GM20431 (cell line): ENCODE data around the gene PHC1.
"Not testable (repeated sequence)": the region's sequence is repeated elsewhere in the genome, so short reads cannot be mapped to it uniquely, and the experiment has no call there.

Experiments used
- in situ Hi-C: fragments of 300-500 bp; cut with MseI, MboI; formaldehyde crosslinking; loops from one replicate; pipeline ENCODE4 v1.15.0; 2020; ENCODE audit warnings: low sequenced_read_pairs; ENCODE audit not compliant: unreplicated experiment

PHC1 gene

DNA sequence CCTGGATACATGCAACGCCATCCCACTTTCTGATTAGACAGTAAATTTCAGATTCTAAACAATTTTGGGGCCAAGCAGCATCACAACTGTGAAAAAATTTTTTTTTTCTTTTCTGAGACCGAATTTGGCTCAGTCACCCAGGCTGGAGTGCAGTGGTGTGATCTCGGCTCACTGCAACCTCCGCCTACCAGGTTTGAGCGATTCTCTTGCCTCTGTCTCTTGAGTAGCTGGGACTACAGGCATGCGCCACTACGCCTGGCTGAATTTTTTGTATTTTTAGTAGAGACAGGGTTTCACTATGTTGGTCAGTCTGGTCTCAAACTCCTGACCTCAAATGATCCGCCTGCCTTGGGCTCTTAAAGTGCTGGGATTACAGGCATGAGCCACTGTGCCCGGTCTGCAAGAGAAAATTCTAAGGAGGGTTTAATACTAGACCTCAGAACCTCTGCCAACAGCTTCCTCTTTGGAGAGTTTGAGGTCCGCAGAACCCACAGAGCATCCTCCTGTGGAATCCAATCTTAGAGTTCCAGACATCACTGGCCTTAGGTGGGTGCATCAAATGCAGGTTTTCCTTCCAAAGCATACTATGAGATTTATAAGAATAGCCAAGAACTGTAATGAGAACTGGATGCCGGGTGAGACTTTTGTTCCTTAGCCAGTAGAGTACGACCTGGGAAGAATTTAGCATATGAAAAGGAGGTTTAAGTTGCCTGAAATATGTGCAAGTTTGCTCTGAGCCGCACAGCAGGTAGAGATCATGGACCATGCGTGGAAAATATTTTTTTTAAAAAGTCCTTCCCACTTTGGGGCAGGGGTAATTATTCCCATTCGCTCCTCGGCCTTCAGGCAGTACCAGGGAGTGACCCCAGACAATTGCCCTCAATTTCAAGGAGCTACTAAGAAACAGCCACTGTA is 7.8 kb upstream of the PHC1 start:
- in situ Hi-C loops = loop anchor here (25.0 kb wide), 1 partner anchor 131 kb away; no protein-coding TSS in a partner anchor

DNA sequence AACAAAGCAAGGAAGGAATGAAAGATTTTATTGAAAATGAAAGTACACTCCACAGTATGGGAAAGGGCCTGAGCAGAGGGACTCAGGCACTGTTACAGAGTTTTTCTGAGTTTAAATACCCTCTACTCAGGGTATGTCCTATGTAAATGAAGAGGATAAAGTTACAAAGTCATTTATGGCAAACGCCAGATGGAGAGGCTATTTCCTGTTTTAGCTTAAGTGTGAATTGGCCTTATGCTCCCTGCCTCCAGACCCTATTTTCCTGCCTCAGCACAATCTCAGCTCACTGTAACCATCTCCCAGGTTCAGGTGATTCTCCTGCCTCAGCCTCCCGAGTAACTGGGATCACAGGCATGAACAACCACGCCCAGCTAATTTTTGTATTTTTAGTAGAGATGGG is 6.8 kb upstream of the PHC1 start:
- in situ Hi-C loops = loop anchor here (25.0 kb wide), 1 partner anchor 130 kb away; no protein-coding TSS in a partner anchor

DNA sequence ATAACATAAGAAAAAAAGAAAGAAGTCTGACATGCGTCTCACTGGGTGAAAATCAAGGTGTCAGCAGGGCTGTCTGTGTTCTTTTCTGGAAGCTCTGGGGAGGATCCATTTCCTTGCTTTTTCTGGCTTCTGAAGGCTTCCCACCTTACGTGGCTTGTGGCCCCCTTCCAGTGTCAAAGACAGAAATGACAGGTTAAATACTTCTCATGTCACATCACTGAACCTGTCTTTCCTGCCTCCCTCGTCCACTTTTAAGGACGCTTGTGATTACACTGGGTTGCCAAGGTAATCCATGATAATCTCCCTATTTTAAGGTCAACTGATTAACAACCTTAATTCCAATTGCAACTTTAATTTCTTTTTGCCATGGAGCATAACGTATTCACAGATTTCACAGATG is 4.6 kb upstream of the PHC1 start:
- in situ Hi-C loops = loop anchor here (25.0 kb wide), 1 partner anchor 128 kb away; no protein-coding TSS in a partner anchor

DNA sequence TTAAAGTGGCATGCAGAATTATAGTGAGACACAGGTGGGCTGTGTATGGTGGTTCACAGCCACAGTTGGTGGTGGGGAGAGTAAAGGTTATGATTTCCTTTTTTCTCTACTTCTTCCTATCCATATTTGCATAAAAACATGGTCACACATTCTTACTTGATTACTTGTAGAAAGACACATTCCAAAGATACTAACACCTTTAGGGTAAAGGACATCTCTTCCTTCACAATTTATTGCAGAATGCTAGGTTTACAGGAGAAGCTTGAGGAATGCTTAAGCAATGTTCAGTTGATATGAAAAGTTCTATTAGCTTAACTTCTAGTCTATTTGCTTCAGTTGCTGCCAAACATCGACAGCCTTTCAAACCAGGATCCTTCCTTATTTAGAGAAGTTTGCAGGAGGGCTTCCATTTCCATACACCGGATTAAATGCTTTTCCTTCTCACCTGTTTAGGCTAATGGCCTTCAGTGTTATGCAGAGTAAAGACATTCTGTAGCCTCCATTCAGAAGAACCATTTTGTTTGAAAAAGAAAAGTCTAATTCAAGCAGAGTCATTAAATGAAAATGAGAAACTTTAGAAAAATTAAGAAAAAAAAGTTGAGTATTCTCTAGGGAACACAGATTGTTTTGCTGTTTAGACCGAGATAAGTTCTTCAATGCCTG is 2.6 kb upstream of the PHC1 start:
- in situ Hi-C loops = loop anchor here (25.0 kb wide), 1 partner anchor 126 kb away; no protein-coding TSS in a partner anchor

DNA sequence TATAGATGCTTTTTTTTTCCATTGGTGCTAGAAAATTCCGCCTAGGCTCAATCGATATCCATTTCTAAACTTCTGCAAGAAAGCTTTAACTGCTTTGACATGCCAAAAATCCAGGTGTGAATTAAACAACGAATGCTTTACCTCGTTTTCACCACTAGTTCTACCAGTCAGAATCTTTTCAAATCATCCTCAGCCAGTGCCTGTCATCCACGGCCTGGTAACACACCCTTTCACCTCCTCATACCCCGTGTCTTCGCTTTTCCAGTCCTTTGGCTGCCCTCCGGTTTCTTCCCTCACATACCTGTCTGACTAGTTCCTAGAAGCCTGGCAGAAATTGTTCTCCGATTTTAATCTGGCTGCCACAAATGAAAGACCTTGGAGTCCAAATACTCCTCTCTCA is 1.4 kb upstream of the PHC1 start:
- in situ Hi-C loops = loop anchor here (25.0 kb wide), 1 partner anchor 124 kb away; no protein-coding TSS in a partner anchor

DNA sequence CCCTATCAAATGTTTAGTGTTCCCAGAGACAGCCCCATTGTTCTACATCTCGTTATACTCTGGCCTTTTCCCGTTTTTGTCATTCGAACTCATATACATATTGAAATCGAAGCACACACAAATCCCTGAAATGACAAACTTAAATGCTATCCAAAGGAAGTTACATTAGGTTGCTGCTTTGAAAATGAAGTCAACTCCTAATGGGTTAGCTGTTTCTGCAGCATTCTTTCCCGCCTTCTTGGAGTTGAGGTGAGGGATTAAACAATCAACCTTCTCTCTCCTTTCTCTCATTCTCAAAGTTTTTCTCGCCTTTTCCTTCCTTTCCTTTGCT is 642 bp upstream of the PHC1 start:
- in situ Hi-C loops = loop anchor here (25.0 kb wide), 1 partner anchor 124 kb away; no protein-coding TSS in a partner anchor

DNA sequence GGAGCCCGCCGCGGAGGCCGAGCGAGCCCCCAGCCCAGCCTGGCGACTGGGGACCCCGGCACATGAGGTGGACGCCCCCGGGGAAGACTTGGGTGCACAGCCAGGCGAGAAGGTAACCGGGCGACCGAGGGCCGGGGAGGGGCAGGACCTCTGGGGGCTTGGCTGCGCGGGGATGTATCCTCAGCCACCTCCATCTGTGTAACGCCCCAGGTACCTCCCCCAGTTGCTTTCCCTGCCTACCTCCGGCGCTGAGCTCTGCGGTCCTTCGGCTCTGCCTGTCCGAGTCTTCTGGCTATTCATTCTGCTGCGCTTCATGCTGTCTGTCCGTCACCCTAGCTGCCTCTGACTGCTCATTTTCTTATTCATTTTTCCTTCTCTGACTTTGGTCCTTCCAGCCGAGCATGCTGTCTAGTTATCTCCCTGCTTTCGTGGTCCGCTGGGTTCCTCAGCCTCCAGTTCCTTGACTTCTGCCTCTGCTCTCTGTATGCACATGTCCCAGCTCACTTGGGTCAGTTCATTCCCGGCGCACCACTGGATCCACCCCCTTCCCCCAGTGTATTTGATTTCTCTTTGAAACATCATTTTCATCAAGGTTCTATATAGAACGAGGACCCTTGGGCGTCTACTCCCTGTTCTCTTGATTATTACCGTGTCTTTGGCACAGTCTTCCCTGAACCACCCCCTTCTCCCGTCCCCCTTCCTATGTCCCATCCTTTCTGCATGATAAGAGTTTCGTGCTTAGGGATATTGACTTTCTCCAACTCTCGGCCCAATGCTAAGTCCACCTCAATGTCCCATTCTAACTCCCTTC is 612 bp downstream of the PHC1 start:
- in situ Hi-C loops = loop anchor here (25.0 kb wide), 1 partner anchor 122 kb away; no protein-coding TSS in a partner anchor

DNA sequence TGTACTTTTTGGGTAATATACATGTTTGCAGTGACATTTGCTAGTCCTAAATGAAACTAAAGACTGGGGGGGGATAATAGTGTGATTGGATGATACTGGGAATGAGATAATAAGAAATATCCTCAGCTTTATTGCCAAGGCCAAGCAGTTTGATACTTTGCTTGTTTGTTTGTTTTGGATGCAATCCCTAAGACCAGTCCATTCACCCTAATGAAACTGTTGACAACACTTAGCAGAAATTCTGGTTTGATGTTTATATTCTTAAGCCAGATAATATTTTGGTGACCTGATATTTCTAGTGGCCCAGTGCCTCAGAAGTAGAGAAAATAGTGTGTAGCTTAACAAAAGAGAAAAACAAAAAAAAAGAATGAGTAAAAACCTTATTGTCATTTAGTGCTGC is 1.8 kb downstream of the PHC1 start:
- in situ Hi-C loops = loop anchor here (25.0 kb wide), 1 partner anchor 121 kb away; no protein-coding TSS in a partner anchor

DNA sequence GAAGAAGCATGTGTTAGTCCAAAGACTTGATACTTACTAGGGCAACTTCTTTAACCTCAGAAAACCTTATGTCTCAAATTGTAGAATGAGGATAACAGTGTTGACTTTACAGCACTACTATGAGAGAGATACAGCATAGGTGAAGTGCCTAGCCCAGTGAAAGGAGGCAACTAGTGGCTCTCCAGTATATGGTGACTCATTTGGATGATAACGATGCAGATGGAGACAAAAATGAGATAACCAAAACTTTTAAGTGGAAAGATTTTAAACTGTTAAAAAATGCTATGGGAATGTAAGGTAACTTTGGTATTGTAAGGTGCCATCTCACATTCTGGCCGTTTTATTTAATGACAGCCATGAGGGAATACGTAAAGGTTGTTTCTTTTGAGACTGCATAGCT is 2.7 kb downstream of the PHC1 start:
- in situ Hi-C loops = loop anchor here (25.0 kb wide), 1 partner anchor 120 kb away; no protein-coding TSS in a partner anchor

DNA sequence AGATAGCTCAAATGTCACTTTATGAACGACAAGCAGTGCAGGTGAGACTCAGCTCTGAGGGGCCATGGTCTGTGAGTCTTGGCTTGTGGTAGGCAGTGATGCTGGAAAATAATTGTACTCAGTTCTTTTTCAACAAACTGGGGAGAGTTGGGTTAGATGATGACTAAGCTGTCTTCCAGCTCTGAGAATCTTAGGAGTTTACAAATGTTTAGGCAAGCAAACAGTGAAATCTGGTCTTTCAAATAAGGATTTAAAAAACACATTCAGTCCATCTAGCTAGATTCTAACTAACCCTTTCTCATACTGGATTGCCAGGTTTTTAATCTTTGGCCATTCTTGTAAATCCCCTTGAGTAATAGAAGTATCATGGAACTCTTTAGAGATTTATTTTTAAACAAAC is 3.4 kb downstream of the PHC1 start:
- in situ Hi-C loops = loop anchor here (25.0 kb wide), 1 partner anchor 120 kb away; no protein-coding TSS in a partner anchor

DNA sequence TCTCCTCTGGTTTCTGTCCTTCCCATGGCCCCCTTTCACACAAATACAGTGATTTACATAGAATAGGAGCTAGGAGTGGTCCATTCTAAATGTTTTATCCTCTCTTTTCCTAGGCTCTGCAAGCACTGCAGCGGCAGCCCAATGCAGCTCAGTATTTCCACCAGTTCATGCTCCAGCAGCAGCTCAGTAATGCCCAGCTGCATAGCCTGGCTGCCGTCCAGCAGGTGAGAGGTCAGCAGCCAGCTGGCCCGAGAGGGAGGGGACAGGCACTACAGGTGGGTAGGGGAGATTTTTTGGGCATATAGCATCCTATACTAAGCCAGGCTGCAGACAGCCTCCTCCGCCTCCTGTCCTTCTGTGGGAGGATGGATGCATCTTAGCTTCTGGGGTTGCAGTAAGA is 5.3 kb downstream of the PHC1 start:
- in situ Hi-C loops = loop anchor here (25.0 kb wide), 1 partner anchor 118 kb away; no protein-coding TSS in a partner anchor

DNA sequence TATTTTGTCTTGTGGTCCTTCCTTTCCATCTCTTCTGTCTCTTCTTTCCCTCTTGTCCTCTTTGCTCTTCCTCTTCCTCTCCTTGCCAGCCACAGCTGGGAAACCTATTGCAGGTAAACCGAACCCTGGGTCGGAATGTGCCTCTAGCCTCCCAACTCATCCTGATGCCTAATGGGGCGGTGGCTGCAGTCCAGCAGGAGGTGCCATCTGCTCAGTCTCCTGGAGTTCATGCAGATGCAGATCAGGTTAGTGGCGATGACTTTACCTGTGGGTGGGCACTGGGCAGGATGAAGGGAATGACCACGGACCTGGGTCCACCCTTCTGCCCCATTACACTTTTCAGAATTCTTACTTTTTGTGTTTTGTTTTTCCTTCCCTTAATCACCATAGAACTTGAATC is 8.2 kb downstream of the PHC1 start:
- in situ Hi-C loops = loop anchor here (25.0 kb wide), 1 partner anchor 115 kb away; no protein-coding TSS in a partner anchor

DNA sequence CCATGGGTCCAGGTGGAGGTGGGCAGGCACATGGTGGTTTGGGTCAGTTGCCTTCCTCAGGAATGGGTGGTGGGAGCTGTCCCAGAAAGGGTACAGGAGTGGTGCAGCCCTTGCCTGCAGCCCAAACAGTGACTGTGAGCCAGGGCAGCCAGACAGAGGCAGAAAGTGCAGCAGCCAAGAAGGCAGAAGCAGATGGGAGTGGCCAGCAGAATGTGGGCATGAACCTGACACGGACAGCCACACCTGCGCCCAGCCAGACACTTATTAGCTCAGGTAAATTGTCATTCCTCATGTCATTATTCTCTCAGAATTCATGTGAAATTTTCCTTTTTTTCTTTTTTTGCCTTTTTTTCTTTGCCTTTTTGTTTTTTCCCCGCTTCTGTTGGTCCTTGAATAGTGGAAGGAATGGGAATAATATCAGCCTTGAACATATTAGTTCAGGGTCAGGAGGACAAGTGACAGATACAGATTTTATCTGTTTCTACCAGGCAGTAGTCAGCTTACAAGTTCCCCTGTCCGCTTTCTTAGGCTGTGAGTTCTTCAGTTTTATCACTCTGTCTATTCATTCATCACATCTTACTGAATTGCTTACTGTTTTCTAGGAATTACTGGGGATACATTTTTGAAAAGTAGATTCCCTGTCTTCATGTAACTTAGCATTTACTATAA is 16.5 kb downstream of the PHC1 start:
- in situ Hi-C loops = not testable (repeated sequence)

DNA sequence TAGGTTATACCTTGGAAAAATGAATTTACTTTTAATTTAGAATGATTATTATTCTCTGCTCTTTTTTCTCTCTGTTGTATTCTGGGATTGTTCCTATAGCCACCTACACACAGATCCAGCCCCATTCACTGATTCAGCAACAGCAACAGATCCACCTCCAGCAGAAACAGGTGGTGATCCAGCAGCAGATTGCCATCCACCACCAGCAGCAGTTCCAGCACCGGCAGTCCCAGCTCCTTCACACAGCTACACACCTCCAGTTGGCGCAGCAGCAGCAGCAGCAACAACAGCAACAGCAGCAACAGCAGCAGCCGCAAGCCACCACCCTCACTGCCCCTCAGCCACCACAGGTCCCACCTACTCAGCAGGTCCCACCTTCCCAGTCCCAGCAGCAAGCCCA is 18.2 kb downstream of the PHC1 start:
- in situ Hi-C loops = not testable (repeated sequence)

DNA sequence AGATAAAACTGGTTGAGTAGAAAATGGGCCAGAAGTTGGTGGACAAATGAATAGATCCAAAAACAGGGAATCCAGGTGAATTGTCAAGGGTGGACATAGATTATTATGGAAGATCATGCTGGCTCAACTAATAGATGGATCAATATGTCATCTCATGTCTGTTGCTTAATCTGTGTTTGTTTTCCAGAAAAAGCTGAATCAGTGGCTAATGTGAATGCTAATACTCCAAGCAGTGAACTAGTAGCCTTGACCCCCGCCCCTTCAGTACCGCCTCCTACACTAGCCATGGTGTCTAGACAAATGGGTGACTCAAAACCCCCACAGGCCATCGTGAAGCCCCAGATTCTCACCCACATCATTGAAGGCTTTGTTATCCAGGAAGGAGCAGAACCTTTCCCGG is 19.8 kb downstream of the PHC1 start:
- in situ Hi-C loops = not testable (repeated sequence)

DNA sequence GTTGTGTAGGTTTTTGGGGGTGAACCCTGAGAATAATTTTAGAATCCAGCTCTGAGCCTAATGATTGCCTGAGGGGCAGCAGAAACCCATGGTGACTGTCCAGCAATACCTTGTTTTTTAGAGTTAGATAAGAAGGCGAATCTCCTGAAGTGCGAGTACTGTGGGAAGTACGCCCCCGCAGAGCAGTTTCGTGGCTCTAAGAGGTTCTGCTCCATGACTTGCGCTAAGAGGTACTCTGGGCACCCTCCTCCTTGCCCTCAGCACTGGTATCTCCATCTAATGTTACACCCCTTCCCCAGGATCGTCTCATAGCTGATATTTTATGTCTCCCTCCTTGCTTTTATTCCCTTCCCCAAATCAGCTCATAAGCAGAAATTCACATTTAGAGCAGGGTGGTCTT is 22.4 kb downstream of the PHC1 start:
- in situ Hi-C loops = no loop called here

DNA sequence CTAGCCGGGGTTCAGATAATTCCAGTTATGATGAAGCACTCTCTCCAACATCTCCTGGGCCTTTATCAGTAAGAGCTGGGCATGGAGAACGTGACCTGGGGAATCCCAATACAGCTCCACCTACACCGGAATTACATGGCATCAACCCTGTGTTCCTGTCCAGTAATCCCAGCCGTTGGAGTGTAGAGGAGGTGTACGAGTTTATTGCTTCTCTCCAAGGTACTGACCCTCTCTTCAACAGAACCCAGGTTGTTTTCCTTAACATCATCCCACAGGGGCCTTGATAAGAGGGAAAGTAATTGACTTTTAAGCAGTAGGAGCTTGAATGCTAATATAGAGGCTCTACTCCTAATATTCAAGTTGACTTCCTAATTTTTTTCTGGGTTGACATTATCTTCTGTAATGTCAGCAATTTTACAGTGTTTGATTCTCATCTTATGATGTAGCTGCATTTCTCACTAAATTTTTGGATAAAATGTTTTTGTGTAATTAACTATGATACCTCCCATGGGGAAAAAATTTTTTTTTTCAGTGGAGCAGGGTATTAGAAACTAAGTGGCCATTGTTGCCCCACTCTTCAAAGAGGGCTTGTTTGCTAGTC is 23.6 kb downstream of the PHC1 start:
- in situ Hi-C loops = not testable (repeated sequence)

DNA sequence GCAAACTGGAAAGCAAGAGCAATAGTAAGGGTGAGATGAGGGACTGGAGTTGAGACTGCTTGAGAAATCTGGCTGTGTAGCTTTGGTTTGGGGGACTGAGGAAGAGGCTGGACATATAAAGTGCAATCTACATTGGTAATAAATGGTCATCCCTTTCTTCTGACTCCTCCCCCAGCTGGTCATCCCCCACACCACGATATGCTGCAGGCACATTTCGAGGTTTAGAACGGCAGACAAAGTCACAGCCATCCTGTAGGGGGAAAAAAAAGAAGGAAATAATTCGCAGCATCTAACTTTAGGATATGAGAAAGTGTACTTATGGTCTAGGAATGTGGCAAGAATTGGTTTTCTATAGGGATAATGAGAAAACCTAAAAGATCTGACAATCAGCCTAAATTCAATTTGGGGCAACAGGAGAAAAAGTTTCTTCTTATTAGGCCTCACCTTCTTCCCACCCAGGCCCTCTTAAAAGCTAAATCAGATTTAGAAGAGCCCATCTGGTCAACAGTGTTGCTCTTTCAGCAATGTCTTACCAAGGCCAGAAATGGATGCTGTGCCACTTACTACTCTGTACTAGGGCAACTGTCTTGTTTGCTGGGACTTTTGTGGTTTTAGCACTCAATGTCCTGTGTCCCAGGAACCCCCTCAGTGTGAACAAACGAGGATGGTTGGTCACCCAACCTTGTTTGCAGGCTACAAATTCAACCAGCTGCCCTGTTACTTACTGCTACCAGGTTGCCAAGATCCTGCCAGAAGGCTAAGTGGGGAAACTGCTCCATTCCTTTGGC is 27.6 kb downstream of the PHC1 start:
- in situ Hi-C loops = no loop called here
